NCI-H82 treated with DMSO at 0.1 percent for 48 hours (cell line): ENCODE measurements around the gene SLC38A10.

Experiments used
- DNase-seq: peaks from one replicate; lab custom pipeline; 2025; ENCODE audit not compliant: unreplicated experiment; lab: John Stamatoyannopoulos, UW

SLC38A10 gene

DNA sequence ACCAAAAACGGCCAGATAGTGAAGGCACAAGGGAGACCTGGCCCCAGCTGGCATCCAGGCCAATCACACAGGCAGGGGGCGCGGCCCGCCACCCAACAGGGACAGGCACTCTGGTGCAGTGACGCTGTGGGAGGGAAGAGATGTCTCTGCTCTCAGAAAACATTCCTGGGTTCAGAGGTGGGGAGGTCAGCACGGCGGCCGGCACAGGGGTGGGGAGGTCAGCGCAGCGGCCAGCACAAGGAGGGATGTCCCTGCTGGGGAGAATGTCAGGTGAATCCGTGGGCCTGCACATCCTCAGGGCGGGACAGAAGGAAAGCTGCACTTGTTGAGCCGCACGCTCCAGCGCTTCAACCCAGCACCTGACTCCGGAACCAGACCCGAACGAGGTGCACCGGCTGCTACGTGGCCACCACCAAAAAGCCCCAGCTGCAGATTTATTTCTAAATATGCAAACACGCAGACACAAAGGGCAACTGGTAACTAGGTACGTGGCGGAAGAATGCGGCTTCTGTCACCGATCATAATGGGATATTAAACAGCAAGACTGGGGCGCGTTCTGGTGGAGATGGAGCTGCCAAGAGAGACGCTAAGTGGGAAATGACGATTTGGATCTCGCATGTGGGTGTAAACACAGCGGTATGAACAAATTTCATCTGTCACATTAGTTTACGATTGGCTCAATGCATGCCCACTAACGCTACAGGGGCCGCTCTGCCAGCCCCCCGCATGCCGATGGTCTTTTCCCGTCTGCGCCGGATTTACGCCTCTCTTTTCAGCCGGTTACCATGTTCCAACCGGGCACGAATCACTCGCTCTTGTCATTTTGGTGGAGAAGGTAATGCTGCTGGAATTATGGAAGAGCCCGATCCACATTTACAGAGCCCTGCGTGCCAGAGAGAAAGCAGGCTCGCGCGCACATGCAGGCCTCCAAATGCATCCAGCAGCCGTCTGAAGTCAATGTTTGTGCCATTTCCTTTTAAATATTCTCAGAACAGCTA, 15.5 kb downstream of the SLC38A10 start:
- DNase-seq = no peak

DNA sequence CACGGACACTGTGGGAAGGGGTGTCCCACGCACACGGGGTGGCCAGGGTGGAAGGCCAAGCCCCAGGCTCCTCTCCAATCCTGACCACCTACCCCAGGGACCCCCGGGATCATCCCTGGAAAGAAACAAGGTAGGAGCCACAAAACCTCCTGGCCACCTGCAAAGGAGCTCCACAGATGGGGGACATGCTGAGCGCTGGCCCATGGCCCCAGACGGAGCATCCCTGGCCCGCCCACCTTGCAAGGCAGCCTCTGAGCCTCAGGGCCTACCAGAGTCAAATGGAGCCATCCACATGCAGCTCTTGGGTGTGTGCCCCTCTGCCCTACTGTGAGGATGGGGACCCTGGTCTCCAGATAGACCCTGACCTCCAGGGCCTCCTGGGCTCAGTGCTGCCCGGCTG, 16.3 kb downstream of the SLC38A10 start:
- DNase-seq = no peak

DNA sequence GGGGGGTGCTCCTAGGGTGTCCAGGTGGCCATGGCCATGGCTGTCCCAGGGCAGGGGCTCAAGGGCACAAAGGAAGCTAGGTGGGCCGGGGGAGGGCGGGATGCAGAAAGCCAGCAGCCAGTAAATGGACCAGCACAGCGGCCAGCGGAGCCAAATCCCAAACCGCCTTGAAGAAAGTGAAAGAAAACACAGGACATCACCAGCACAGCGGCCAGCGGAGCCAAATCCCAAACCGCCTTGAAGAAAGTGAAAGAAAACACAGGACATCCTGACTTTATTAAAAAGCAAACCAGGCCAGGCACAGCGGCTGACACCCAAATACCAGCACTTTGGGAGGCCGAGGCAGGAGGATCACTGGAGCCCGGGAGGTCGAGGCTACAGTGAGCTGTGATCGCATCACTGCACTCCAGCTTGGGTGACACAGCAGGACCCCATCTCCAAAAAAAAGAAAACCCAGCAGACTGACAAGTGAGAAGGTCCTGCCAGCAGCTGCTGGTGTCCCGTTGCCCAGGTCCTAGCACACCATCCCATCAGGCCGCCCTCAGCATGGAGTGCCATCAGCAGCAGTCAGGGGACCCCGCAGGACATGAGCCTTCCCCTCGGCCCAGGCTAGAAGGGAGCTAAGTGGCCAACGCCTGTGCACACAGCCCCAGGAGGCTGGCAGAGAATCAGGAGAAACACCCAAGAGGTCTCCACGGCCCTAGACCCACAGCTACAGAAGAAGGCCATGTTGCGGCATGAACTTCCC, 17.0 kb downstream of the SLC38A10 start:
- DNase-seq = no peak

DNA sequence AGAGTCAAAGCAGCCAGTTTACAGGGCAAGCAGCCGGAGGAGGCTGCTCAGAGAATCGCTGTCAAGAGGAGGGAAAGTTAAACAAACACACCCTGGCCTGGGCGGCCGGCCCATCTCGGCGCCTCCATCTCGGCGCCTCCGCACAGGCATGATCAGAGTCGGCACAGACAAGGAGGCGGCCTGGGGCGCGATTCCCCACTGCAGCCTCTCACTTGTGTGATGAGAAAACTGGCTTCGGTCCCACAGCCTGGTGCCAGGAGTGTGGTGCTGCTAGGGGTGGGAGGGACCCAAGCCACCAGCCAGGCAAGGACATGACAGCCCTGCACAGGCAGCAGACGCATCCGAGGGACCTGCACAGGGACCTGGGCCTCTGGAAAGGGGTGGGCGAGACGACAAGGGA, 17.7 kb downstream of the SLC38A10 start:
- no peak for DNase-seq

DNA sequence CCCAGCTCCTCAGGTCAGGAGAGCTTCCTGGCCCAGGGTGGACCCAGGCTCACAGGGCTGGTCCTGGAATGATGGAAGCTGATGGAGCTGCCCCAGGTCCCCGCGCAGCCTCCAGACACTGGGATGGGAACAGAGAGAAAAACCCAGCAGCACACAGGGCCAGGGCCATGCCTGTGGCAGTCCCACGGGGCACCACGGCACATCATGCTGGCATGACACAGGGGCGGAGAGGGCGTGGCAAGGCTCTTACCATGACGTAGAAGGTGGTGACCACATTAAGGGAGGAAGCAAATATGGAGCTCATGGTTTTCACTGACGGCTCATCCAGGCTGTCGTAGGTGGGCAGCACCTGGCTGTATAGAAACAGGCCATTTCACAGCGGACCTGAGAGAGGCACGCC, 18.3 kb downstream of the SLC38A10 start:
- DNase-seq = no peak

GRCh38 chr17:81274471-81274855, 20.6 kb downstream of the SLC38A10 start:
- DNase-seq = no peak

- no peak for DNase-seq
These were observed 21.2 kb downstream of the SLC38A10 start for GRCh38 chr17:81273698-81274470.

DNA sequence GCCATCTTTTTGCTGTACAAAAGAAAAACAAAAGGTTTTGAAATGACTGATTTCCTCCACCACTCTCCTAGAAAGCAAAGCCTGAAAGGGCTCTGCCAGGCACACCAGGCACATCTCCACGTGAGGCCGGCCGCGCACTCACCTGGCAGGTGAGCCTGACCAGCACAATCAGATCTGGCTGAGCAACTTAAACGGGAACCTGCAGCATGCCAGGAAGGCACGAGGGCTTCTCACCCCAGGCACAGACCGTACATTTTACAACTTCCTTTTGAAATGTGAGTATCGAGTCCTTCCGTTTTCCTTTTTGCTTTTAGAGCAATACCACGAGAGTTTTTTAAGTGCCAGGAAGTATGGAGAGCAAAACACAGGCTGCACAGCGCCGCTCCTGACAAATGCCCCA, 22.5 kb downstream of the SLC38A10 start:
- no peak for DNase-seq

DNA sequence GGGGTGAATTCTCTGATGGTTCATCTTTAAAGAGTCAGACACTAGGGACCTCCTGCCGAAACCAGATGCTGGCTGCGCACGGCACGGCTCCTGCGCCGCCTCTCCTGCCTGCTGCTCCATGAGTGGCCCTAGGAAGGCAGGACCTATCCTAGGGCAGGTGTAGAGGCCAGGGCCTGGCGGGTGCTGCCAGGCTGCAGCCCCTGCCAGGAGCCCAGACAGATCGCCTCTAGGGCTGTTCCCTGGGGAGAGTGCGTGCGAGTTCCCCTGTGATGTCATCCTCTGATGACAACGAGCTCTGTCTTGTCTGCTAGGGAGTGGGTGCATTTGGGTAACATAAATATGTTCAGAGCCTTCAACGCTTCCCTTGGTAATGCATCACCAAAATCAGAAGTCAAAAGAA, 23.9 kb downstream of the SLC38A10 start:
- no peak for DNase-seq

DNA sequence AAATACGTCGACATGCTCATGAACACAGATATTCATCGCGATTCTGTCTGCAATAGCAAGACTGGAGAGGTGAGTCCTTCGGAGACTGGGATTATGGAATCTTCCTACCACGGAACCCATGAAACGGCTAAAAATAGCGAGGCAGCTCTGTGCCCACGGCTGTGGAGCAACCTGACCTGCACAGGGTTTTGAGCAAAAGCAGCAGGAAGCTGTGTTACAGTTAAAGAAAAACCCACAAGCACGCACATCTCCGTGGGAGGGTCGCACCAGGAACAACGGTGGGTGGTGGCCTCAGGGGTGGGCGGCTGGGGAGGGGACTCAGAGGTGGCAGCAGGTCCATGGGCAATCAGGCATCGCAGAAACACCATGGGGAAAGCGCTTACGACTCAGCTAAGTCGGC, 24.8 kb downstream of the SLC38A10 start:
- DNase-seq = no peak

DNA sequence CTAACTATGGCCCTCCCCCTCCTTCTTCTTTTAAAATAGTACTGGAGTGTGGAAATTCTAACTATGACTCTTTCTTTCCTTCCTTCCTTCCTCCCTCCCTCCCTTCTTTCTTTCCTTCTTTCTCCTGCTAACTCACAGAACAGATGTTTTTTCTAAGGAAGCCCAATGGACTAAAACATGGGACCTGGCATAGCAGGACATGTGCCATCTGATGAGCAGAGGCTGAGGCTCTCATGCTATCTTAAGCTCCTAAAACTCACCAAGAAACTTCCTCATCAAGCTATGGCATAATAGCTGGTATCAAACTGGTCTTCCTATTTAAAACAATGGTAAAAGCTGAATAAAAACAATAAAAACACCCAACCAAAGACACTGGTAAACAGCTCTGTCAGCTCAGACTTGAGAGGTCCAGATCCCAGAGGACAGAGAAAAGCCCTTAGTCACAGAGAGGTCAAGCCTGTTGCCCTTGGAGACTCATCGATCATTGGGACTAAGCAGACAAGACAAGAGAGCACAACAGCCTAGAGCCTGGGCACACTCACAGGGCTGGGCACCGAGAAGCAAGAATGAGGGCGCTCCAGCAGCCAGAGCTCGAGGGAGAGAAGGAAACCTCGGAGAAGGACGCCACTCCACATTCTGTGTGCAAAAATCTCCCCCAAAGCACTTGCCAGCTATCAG, 27.6 kb downstream of the SLC38A10 start:
- DNase-seq = no peak

- no peak for DNase-seq
These were observed 29.5 kb downstream of the SLC38A10 start for GRCh38 chr17:81265576-81265975.

DNA sequence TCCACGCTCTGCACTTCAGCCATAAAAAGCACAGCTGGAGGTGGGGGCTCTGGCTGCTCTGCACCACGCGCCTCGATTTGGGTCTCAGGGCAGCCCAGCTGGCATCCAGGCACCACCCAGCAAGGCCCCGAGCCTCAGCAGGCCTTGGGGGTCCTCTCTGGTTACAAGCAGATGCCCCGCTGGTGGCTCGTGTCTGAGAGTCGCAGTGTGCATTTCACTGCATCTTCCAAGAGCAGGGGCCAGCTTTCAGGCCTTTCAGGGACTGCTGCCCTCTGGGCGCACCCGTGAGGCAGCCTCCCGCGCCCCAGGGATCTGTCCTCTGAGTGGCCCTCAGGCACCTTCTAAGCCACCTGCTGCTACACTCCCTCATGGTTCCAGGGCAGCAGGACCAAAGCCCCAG, 30.5 kb downstream of the SLC38A10 start:
- no peak for DNase-seq

- no peak for DNase-seq
These were observed 31.5 kb downstream of the SLC38A10 start for GRCh38 chr17:81263371-81264181.

DNA sequence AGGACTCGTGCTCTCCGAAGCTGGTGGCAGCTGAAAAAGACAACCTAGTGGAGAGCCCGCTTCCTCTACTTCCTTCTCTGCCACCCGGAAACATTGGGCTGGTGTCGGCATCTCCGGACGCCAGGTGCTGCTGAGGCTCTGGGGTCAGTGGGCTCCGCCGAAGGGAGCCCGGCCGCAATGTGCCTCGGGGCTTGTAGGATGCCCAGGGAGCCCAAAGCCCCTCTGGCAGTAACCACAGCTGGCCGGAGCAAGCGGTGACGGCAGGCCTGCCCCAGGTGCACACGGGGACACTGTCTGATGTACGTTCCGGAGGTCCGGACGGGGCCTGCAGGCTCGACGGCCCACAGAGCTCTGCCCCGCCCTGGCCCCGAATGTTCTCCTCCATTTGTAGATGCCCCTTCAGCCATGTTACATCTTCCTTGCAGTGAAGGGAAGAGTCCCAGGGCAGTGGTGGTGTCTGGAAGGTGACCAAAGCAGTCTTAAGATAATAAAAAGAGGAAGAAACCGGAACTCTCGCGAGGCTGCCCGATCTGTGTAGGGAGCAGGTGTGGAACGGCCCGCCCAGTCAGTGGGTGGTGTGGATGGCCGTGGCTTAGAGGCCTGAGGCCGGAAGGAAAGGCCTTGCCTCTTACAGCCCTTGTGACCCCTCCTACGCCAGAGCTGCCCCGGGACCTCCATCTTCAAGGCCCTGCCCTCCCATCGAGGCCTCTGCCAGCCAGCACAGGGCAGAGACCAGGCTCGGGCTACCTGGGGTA, 33.3 kb downstream of the SLC38A10 start:
- DNase-seq = no peak

DNA sequence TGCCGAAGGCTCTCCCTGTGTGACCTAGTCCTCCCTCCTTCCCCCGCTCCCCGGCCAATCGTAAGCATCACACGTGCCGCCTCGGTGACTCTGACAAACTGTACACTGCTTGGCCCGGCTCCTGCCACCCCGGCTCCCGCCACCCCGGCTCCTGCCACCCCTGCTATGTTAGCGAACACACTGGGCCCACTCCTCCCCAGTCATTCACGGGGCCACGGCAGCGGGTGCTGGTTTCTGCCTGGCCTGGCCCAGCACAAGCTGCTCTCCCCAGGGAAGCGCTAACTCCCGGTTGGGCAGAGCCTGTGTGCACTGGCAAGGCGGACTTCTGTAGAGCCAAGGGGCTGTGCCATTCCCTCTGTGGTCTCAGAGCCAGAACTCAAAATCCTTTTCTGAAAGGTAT, 34.0 kb downstream of the SLC38A10 start:
- no peak for DNase-seq

- no peak for DNase-seq
These were observed 34.5 kb downstream of the SLC38A10 start for GRCh38 chr17:81260641-81261040.

- no peak for DNase-seq
These were observed 34.9 kb downstream of the SLC38A10 start for GRCh38 chr17:81260171-81260570.

DNA sequence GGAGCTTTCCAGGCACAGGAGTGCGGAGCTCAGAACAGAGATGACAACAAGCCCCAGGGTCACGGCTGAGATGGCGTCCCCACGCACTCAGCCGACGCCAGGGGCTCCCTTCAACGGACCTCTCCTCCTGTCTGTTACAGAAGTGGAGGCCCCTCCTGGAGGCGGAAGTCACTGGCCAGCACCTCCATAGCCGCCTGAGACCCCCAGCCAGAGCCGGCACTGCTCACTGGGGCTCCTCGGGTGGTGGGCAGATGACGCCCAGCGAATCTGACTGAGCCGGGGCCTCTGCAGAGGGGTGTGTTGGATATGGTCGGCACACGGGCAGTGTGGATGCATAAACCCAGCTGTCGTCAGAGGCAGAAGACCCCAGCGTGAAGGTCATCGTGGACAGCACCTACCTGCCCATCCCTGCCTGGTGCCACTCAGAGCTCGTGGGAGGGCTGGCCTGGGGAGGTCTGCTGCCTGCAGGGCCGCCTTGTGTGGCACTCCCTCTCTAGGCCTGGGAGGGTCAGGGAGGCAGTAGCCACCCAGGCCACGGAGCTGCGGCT, 36.0 kb downstream of the SLC38A10 start:
- no peak for DNase-seq
